A673 (cell line): ENCODE results near the gene LCA5. TPM values are rescaled to one million over a fixed set of nuclear protein-coding genes. Genes with fewer than 3 reads are reported as not detected.
A peak's percentile ranks its signal among the peaks of the same experiment; 100 is the strongest.
"Not testable (repeated sequence)": the region's sequence is repeated elsewhere in the genome, so short reads cannot be mapped to it uniquely, and the experiment has no call there.

ENCODE experiments used
- Bru-seq: library from RNA; stranded (reverse); fragments of 400-500 nt; gene quantifications from one replicate; lab custom pipeline; 2021; lab: Mats Ljungman, UMichigan
- BruChase-seq, 2 experiments: library from RNA; stranded (reverse); fragments of 400-500 nt; gene quantifications; one replicate each; lab custom pipeline; 2021; lab: Mats Ljungman, UMichigan
- BruUV-seq: library from RNA; stranded (reverse); fragments of 400-500 nt; replicated peaks from 2 replicates; lab custom pipeline; 2021; lab: Mats Ljungman, UMichigan
- CTCF ChIA-PET: fragments of 300-600 bp; sonication (Branson Sonifier 250); formaldehyde crosslinking; loops from one replicate; lab custom pipeline; 2022; ENCODE audit warnings: antibody characterized with exemption; lab: Charles Lee
- POLR2A ChIA-PET: fragments of 300-600 bp; sonication (Branson Sonifier 250); formaldehyde crosslinking; loops from one replicate; lab custom pipeline; 2022; ENCODE audit warnings: antibody characterized with exemption; ENCODE audit not compliant: low non-redundant PET; lab: Charles Lee
- DNase-seq: peaks from one replicate; pipeline ENCODE4 v3.0.0-alpha.2; 2015; ENCODE audit warnings: low spot score
- H3K27ac ChIP-seq: fragments of 200-600 bp; sonication (generic); 2 replicates; pipeline ENCODE4 v1.5.1; 2016; ENCODE audit warnings: mixed run types, low read depth, mild to moderate bottlenecking, mixed read lengths, antibody characterized with exemption, low read length; ENCODE audit not compliant: poor library complexity, severe bottlenecking
- H3K27me3 ChIP-seq: fragments of 200-600 bp; sonication (generic); replicated peaks from 2 replicates; pipeline ENCODE4 v1.6.1; 2017; ENCODE audit warnings: mixed run types, low read depth, mild to moderate bottlenecking, mixed read lengths, antibody characterized with exemption, low read length; ENCODE audit not compliant: insufficient read depth, poor library complexity
- H3K36me3 ChIP-seq: fragments of 200-600 bp; sonication (generic); 2 replicates; pipeline ENCODE4 v1.6.1; 2016; ENCODE audit warnings: mixed run types, mild to moderate bottlenecking, mixed read lengths, antibody characterized with exemption, low read length; ENCODE audit not compliant: insufficient read depth, poor library complexity, severe bottlenecking
- H3K4me1 ChIP-seq: fragments of 200-600 bp; sonication (generic); 2 replicates; pipeline ENCODE4 v1.6.1; 2017; ENCODE audit warnings: mixed run types, mild to moderate bottlenecking, mixed read lengths, antibody characterized with exemption, low read length; ENCODE audit not compliant: insufficient read depth, poor library complexity, severe bottlenecking
- H3K4me3 ChIP-seq: fragments of 200-600 bp; sonication (generic); 2 replicates; pipeline ENCODE4 v1.5.1; 2016; ENCODE audit warnings: low read depth, mixed run types, mild to moderate bottlenecking, mixed read lengths, low read length; ENCODE audit not compliant: poor library complexity, severe bottlenecking
- H3K9me3 ChIP-seq: fragments of 200-600 bp; sonication (generic); 2 replicates; pipeline ENCODE4 v1.6.1; 2016; ENCODE audit warnings: mixed run types, low read depth, mild to moderate bottlenecking, mixed read lengths, antibody characterized with exemption, low read length; ENCODE audit not compliant: poor library complexity, severe bottlenecking
- EZH2 ChIP-seq: fragments of 200-600 bp; sonication (generic); IDR thresholded peaks from 2 replicates; pipeline ENCODE4 v1.6.1; 2017; ENCODE audit warnings: borderline replicate concordance, low read depth, mild to moderate bottlenecking, mixed read lengths, antibody characterized with exemption, low read length; ENCODE audit not compliant: poor library complexity, severe bottlenecking
- intact Hi-C: fragments of 100-400 bp; cut with micrococcal nuclease; formaldehyde crosslinking; loops from one replicate; pipeline ENCODE4 v1.10.0; 2022; ENCODE audit not compliant: unreplicated experiment
- long read RNA-seq: library from polyadenylated mRNA; stranded (forward); transcript quantifications from one replicate; pipeline ENCODE4 v2.0.0, GENCODE V29; 2022
- total RNA-seq: library from RNA; stranded (reverse); gene quantifications from 2 replicates; pipeline ENCODE4 v1.2.3, GENCODE V29; 2021
- TF ChIP-seq, protein P1 (sequence below): fragments of 300-800, 200-600 bp; sonication (generic); conservative IDR thresholded peaks from 2 replicates; pipeline ENCODE4 v1.5.1; 2017; ENCODE audit warnings: low read depth, mild to moderate bottlenecking, antibody characterized with exemption, low read length, moderate library complexity, mixed read lengths

LCA5 gene
- total RNA-seq (3.5 and 4.0 TPM in 2 replicates), Bru-seq, nascent RNA (percentile 56 among the genes with signal in this experiment), BruChase-seq, experiment 1, labeled RNA remaining after a 2-hour chase (percentile 61 among the genes with signal in this experiment), BruChase-seq, experiment 2, labeled RNA remaining after a 6-hour chase (percentile 44 among the genes with signal in this experiment)
- long read RNA-seq, full-length matches to known transcripts: 3 of 4 reads
- long read RNA-seq, partial matches to known transcripts: 0 of 4 reads
- long read RNA-seq, other reads (novel, unspliced or antisense): 1 of 4 reads

DNA sequence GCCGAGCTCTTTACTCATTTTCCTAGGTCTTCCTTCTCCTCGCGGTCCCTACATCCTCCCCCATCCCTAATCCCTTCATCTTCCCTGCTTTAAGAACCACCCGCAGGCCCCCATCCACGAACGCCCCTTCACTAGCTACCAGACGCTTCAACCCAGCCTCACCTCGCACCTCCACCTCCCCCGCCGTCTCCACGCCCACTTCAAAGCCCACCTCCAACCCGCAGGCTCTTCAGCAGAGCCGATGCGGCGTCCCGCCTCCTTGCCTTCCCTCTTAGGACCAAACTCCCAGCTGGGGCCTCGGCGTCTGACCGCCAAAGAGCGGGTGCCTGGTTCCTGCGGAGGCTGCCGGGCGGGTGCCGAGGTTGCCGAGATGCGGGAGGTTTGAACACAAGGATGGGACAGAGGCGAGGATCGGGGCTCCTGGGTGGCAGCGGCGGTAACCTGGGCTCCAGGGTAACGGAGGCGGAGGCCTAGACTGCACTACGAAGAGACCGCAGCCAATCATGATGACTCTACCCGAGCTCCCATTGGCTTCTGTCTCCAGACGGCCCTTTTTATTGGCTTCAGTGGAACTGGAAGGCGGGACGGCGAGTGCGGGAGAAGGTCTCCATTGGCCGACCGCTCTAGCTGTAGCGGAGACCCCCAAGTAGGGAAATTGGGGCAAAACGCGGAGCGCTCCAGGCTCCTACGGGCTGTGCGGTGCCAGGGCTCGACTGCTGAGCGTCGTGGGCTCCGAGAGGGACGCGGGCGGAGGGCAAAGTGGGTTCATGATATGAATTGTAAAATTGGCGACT is at the start of gene LCA5:
TSS of gene LCA5 (minus strand) at position 477 of the 794 bp plus-strand sequence. CDS start 18,536 bp downstream, outside the sequence.
- peak; percentile 99 for DNase-seq
- TF ChIP-seq, protein P1, sequence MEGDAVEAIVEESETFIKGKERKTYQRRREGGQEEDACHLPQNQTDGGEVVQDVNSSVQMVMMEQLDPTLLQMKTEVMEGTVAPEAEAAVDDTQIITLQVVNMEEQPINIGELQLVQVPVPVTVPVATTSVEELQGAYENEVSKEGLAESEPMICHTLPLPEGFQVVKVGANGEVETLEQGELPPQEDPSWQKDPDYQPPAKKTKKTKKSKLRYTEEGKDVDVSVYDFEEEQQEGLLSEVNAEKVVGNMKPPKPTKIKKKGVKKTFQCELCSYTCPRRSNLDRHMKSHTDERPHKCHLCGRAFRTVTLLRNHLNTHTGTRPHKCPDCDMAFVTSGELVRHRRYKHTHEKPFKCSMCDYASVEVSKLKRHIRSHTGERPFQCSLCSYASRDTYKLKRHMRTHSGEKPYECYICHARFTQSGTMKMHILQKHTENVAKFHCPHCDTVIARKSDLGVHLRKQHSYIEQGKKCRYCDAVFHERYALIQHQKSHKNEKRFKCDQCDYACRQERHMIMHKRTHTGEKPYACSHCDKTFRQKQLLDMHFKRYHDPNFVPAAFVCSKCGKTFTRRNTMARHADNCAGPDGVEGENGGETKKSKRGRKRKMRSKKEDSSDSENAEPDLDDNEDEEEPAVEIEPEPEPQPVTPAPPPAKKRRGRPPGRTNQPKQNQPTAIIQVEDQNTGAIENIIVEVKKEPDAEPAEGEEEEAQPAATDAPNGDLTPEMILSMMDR: no peak
- no peak for TF ChIP-seq EZH2
- Histone ChIP-seq H3K27ac (peak within 1 kb of the TSS; percentile 50), H3K36me3 (no peaks in the 10 kb centered on the region), H3K27me3 (no peaks in the 10 kb centered on the region), H3K4me3 (peak within 1 kb of the TSS; percentile 77), H3K9me3 (no peaks in the 10 kb centered on the region), H3K4me1 (peaks cover 21% of the 10 kb centered on the region)
- ChIA-PET CTCF (interaction anchor here (1.1 kb wide), 1 partner anchor 331 kb away, joined by 6 read pairs; no protein-coding TSS in a partner anchor), POLR2A (interaction anchor here (0.9 kb wide), 1 partner anchor 10 kb away, joined by 5 read pairs; no protein-coding TSS in a partner anchor)
- BruUV-seq: no TSS peak
- intact Hi-C loops: loop anchor here (1.0 to 5.0 kb wide), 2 partner anchors 305 to 459 kb away; partner anchors contain the start of genes HMGN3 and PHIP

- intact Hi-C loops: no loop called here
- POLR2A ChIA-PET: no interaction called here
- DNase-seq: peak; percentile 59
- CTCF ChIA-PET: no interaction called here
- no peaks in the 10 kb centered on the region for H3K27me3 ChIP-seq
- H3K36me3 ChIP-seq: no peaks in the 10 kb centered on the region
- TF ChIP-seq, protein P1: peak; percentile 53
- TF ChIP-seq EZH2: no peak
- no peaks in the 10 kb centered on the region for H3K9me3 ChIP-seq
- no peak overlapping the region for H3K27ac ChIP-seq
- H3K4me3 ChIP-seq: no peak overlapping the region
- no peaks in the 10 kb centered on the region for H3K4me1 ChIP-seq
- no TSS peak for BruUV-seq
Measured at GRCh38 chr6:79586548-79586947, 49.3 kb upstream of the LCA5 start.

DNA sequence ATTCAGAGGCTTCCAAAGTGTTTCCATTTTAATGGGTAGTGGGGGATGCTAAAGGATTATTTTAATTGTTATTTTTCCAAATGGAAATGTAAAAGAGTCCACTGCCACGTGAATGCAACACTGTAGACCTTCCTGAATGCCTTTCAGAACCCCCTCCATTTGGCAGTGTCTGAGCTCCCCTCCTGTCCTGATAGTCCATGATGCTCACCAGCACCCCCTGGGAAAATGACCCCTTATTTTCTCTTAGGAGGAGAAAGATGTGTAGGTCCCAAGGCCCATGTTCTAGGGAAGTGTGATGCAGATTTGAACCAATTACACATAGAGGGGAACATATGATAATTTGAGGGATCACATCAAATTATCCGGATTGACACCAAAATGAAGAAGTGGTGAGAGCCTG is 47.1 kb upstream of the LCA5 start:
- Histone ChIP-seq H3K4me1 (no peaks in the 10 kb centered on the region), H3K27ac (no peak overlapping the region), H3K27me3 (no peaks in the 10 kb centered on the region), H3K36me3 (no peaks in the 10 kb centered on the region), H3K9me3 (no peaks in the 10 kb centered on the region), H3K4me3 (no peak overlapping the region)
- intact Hi-C loops: no loop called here
- TF ChIP-seq, protein P1: no peak
- TF ChIP-seq EZH2: no peak
- ChIA-PET POLR2A (no interaction called here), CTCF (no interaction called here)
- DNase-seq: no peak
- BruUV-seq: no TSS peak

DNA sequence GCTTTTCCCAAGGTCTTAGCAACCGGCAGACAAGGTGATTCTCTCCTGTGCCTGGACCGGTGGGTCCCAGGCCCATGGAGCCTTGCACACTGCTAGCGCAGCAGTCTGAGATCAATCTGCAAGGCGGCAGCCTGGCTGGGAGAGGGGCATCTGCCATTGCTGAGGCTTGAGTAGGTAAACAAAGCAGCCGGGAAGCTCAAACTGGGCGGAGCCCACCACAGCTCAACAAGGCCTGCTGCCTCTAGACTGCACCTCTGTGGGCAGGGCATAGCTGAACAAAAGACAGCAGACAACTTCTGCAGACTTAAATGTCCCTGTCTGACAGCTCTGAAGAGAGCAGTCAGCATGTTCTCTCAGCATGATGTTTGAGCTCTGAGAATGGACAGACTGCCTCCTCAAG is 40.7 kb upstream of the LCA5 start:
- DNase-seq, intact Hi-C loops, BruUV-seq, H3K27me3 ChIP-seq, H3K27ac ChIP-seq, H3K4me3 ChIP-seq, H3K36me3 ChIP-seq, H3K4me1 ChIP-seq, H3K9me3 ChIP-seq, POLR2A ChIA-PET, CTCF ChIA-PET: not testable (repeated sequence)
